HG03442 (cell line): Measurements from ENCODE around the gene TTLL5.

Experiments
- ATAC-seq: cut with Tn5 transposase; IDR thresholded peaks from one replicate; pipeline ENCODE4 v1.9.1; 2021; ENCODE audit warnings: mild to moderate bottlenecking, moderate library complexity; ENCODE audit not compliant: unreplicated experiment

Gene TTLL5

DNA sequence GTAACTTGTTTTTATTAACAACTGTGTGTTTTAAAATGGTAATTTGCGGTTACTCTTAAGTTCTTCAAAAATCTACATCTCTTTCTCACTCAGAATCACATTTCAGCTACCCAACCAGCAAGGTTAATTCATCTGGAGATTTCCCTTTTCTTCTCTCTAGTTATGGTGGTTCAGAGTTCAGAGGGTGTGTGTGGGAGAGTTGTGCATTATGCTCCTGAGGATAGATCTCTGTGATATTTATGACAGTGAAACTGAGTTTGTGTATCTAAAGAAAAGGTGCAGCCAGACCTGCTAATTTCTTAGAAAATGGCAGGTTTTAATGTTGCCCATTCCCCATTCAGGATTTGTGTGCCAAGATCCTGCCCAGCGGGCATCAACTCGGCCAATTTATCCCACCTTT, 73.8 kb downstream of the TTLL5 start:
- no peak for ATAC-seq

GRCh38 chr14:75736845-75737485, 75.9 kb downstream of the TTLL5 start:
- ATAC-seq: no peak

DNA sequence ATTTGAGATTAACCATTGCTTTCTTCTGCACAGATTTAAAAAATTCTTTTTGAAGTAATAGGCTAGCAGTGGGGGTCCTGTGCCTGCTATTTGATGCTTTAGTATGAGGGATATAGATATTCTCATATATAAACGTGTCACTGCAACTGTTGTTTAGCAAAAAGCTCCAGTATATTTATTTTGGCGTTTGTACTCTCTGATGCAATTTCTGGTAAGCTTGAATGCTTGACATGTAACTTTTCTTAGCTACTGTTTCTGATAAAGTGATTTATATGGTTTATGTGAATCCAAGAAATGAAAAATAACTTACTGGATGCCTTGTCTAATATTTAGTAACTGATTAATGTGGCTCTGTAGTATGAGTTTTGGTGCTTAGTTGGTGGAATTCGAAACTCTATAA, 77.1 kb downstream of the TTLL5 start:
- no peak for ATAC-seq

DNA sequence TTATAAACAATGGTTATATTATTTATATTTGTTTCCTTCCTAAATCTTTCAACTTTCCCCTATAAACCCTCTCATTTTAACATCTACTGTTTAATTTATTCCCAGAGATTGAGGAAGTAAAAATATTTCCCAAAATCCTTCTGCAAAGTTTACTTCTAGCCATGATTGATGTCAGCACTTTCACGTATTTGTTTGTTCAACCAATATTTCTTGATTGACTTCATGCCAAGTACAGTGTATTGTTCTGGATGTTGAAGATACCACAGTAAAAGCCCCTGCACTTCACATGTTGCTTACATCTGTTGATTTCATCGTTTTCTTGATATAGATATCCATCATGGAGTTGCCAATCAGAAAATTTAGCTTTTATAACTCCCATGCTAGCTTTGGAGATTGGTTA, 81.8 kb downstream of the TTLL5 start:
- ATAC-seq: no peak

GRCh38 chr14:75747899-75748298, 86.9 kb downstream of the TTLL5 start:
- ATAC-seq: no peak

DNA sequence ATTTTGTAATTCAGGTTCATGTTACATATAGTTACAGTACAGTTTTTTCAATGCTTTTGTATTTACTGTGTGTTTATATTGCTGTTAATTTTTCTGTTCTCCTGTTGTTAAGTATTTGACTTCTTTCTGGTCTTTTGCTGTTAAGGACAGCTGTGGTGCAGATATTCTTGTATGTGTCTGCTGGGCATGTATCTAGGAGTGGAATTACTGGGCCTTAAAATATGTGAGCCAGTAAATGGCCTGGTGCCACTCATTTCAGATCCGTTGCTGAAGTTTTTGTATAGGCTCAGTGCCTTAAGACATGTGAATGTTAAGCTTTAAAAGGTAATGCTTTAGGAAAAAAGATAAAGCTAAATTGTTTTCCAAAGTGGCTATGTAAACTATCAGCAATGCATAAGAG, 87.3 kb downstream of the TTLL5 start:
- ATAC-seq: no peak

GRCh38 chr14:75751296-75751695, 90.2 kb downstream of the TTLL5 start:
- ATAC-seq: no peak

- no peak for ATAC-seq
These were observed 91.0 kb downstream of the TTLL5 start for GRCh38 chr14:75752086-75752485.

- ATAC-seq: no peak
These were observed 92.0 kb downstream of the TTLL5 start for GRCh38 chr14:75752907-75753594.

DNA sequence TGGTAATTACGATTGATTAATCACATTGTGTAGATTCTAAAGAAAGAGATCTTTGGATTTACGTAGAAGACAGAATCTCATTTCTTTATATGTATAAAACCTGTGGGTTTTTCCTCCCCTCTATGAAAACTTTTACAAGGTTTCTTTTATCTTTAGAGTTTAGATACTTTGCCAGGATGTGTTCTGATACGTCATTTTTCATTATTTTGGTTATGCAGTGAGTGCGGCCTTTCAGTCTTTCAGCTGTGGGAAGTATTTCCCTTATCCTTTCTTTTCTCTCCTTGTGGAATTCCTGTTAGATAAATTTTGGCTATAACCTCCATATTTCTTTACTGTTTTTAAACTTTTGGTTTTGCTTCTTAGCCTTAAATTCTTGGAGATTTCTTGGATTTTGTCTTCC, 92.7 kb downstream of the TTLL5 start:
- no peak for ATAC-seq

DNA sequence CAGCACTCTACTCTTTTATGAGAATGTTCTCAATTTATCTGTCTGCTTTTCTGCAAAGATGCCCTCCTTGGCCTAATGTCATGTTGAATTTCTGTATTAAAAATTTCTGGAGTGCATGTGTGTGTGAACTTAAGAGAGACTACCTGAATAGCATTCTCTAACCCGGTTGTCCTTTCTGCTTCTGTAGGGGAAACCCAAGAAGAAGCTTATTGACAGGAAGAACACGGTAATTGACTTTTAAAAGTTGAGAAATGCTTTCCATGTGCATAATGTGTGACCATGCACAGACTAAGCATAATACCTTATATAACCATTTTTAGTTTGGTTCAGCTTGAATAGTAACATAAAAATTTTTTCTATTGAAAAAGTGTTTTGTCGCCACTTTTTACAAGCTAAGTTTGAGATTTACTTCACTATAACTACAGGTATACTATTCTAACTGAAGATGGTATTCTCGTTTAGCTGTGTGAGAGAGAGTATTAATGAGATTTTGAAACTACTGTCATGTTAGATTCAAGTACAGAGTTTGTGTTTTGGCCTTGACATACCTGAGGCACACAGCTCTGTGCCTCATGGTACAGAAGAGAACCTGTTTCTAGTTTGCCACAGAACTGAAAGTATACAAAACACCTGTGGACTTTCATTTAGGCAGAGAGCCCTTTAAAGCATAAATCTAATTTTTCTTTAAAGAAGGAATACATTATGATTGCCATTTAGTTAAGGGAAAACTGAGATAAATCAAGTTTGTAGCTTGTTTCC, 96.8 kb downstream of the TTLL5 start:
- ATAC-seq: no peak

- no peak for ATAC-seq
These were observed 103.0 kb downstream of the TTLL5 start for GRCh38 chr14:75764020-75764419.

- no peak for ATAC-seq
These were observed 108.1 kb downstream of the TTLL5 start for GRCh38 chr14:75769047-75769685.

DNA sequence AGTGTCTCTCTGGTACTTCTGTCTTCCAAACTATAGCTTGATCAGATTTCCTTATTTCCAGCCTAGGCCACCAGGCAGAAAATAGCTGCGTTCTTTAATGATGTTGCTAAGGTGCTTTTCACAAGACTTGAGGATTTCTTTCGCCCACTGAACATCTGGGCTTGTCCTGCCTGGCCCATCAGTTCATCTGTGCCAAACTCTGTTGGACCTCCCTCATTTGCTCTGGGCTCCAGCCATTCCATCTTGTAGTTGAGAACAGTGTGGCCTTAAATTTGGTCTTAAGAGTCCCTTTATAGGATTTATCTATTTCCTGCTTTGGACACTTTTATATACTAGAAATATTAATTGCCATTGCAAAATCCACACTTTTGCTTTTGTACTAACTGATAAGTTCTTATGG, 109.6 kb downstream of the TTLL5 start:
- no peak for ATAC-seq

DNA sequence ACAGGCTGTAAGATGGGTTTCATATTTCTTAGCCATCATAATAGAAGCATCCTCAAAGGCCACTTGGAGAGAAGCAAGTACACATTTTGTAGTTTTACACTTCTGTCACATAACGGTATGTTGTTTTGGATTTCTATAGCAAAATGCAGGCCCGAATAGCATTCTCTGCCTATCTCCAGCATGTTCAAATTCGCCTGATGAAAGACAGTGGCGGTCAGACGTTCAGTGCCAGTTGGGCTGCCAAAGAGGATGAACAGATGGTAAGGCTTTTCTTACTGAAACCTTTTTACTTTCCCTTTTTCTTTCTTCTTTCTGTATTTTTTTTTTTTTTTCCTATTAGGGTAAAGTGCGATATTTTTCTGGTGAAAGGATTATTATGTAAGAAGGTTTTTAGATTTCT, 110.5 kb downstream of the TTLL5 start:
- no peak for ATAC-seq

- ATAC-seq: no peak
These were observed 112.0 kb downstream of the TTLL5 start for GRCh38 chr14:75773046-75773445.

- no peak for ATAC-seq
These were observed 120.0 kb downstream of the TTLL5 start for GRCh38 chr14:75781096-75781495.

GRCh38 chr14:75783184-75783583, 122.1 kb downstream of the TTLL5 start:
- ATAC-seq: no peak

- ATAC-seq: no peak
These were observed 122.7 kb downstream of the TTLL5 start for GRCh38 chr14:75783602-75784313.

- ATAC-seq: no peak
These were observed 123.3 kb downstream of the TTLL5 start for GRCh38 chr14:75784314-75784686.

DNA sequence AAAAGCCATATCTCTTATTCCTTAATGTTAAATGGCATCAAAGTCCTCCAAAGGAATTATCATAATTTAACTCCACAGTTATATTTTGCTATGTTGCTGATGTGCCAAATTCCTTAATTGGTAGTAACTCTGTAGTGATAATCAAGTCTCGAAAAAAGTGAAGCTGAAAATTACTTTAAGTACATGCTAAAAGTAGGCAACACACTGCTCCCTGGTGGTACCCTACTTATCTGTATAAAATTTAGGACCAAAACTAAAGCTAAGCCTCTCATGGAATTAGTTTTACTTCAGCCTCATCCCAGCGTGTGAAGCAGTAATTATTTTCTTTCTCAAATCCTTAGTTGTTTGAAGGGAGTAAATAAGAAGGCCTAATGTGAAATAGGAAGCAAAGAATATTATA, 132.8 kb downstream of the TTLL5 start:
- ATAC-seq: no peak
